SU-DHL-6 (cell line): ENCODE measurements around the gene KRTAP9-1.

Experiments used
- H2AFZ ChIP-seq: fragments of 200-600 bp; sonication (generic); 2 replicates; pipeline ENCODE4 v1.6.1; 2014; ENCODE audit warnings: low read depth, mild to moderate bottlenecking, moderate library complexity, mixed read lengths, antibody characterized with exemption, low read length; ENCODE audit not compliant: severe bottlenecking
- H3F3A ChIP-seq: fragments of 200-600 bp; shearing (Covaris generic); 2 replicates; pipeline ENCODE4 v1.6.0; 2016; ENCODE audit warnings: antibody characterized with exemption, mild to moderate bottlenecking; ENCODE audit not compliant: insufficient read depth
- H3K27ac ChIP-seq: fragments of 200-600 bp; sonication (generic); 2 replicates; pipeline ENCODE4 v1.5.1; 2016; ENCODE audit warnings: low read depth, mild to moderate bottlenecking, low read length, moderate library complexity, mixed read lengths
- H3K27me3 ChIP-seq: fragments of 200-600 bp; sonication (generic), shearing (Covaris generic); 2 replicates; pipeline ENCODE4 v1.6.0; 2014; ENCODE audit warnings: mild to moderate bottlenecking, low read length
- H3K36me3 ChIP-seq: fragments of 200-600 bp; sonication (generic); 2 replicates; pipeline ENCODE4 v1.6.1; 2014; ENCODE audit warnings: mild to moderate bottlenecking, low read length, mixed read lengths
- H3K4me2 ChIP-seq: fragments of 300-600, 200-600 bp; shearing (Covaris generic), sonication (generic); 2 replicates; pipeline ENCODE4 v1.6.0; 2014; ENCODE audit warnings: low read length, low read depth, mild to moderate bottlenecking; ENCODE audit not compliant: poor library complexity, severe bottlenecking
- H3K4me3 ChIP-seq: fragments of 200-600 bp; sonication (generic); 2 replicates; pipeline ENCODE4 v1.5.1; 2014; ENCODE audit warnings: antibody characterized with exemption, low read length, mild to moderate bottlenecking, mixed read lengths; ENCODE audit not compliant: insufficient read depth, poor library complexity, severe bottlenecking
- H3K79me2 ChIP-seq: fragments of 200-600 bp; sonication (generic); 2 replicates; pipeline ENCODE4 v1.6.1; 2014; ENCODE audit warnings: mild to moderate bottlenecking, low read length, moderate library complexity; ENCODE audit not compliant: insufficient read depth
- H3K9ac ChIP-seq: fragments of 200-600 bp; sonication (generic); 2 replicates; pipeline ENCODE4 v1.7.0; 2014; ENCODE audit warnings: mild to moderate bottlenecking, low read length
- H3K9me2 ChIP-seq: fragments of 200-600 bp; sonication (generic); replicated peaks from 2 replicates; pipeline ENCODE4 v1.6.1; 2014; ENCODE audit warnings: low read length; ENCODE audit not compliant: insufficient read depth
- H3K9me3 ChIP-seq: fragments of 200-600 bp; sonication (generic); 2 replicates; pipeline ENCODE4 v1.6.1; 2014; ENCODE audit warnings: low read length, mixed read lengths; ENCODE audit not compliant: insufficient read depth
- H4K20me1 ChIP-seq: fragments of 200-600 bp; sonication (generic); 2 replicates; pipeline ENCODE4 v1.6.1; 2014; ENCODE audit warnings: low read depth, mild to moderate bottlenecking, antibody characterized with exemption, low read length, moderate library complexity, mixed read lengths
- EZH2phosphoT487 ChIP-seq: fragments of 200-600 bp; sonication (generic), shearing (Covaris generic); conservative IDR thresholded peaks from 2 replicates; pipeline ENCODE4 v1.6.1; 2018; ENCODE audit warnings: mild to moderate bottlenecking, antibody characterized with exemption, low read length, moderate library complexity, mixed read lengths
- TF ChIP-seq, protein P1 (sequence below): fragments of 200-600 bp; sonication (generic); IDR thresholded peaks from one replicate; pipeline ENCODE4 v1.5.1; 2017; ENCODE audit warnings: antibody characterized with exemption, mild to moderate bottlenecking, low read length, moderate library complexity; ENCODE audit not compliant: insufficient read depth, poor library complexity, severe bottlenecking

The KRTAP9-1 gene

DNA sequence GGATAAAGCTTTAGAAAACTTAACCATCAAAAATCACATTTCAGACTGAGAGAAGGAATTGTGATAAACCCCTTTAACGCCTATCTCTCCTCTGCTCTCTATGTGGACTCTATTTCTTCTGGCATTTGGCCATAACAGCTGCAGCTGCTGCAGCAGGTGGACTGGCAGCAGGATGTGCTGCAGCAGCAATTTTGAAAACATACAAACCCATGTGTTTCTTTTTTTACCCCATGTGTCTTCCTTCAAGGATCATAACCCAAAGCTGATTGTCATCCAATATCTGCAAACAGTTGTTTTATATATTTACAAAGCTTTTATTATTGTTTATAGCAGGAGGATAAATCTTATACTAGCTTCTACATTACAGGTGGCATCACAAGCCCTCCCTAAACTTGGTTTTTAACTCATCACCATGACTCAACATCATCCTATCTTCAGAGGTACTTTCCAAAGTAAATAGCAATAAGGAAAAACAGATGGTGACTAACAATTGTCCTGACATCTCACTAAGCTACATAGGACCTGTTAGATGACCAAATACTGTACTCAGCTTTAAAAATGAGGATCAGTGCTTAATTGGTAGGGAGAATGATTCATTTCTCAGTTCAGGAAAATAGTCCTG is 22.3 kb downstream of the KRTAP9-1 start:
- H4K20me1 ChIP-seq = no peaks in the 10 kb centered on the region
- H3K79me2 ChIP-seq = no peaks in the 10 kb centered on the region
- no peaks in the 10 kb centered on the region for H3K36me3 ChIP-seq
- H3K9me2 ChIP-seq = no peaks in the 10 kb centered on the region
- H3K27ac ChIP-seq = no peak overlapping the region
- H3K27me3 ChIP-seq = no peaks in the 10 kb centered on the region
- H3K4me2 ChIP-seq = no peak overlapping the region
- H3K4me3 ChIP-seq = no peak overlapping the region
- no peak overlapping the region for H2AFZ ChIP-seq
- no peaks in the 10 kb centered on the region for H3F3A ChIP-seq
- no peaks in the 10 kb centered on the region for H3K9me3 ChIP-seq
- H3K9ac ChIP-seq = no peak overlapping the region
- TF ChIP-seq, protein P1, sequence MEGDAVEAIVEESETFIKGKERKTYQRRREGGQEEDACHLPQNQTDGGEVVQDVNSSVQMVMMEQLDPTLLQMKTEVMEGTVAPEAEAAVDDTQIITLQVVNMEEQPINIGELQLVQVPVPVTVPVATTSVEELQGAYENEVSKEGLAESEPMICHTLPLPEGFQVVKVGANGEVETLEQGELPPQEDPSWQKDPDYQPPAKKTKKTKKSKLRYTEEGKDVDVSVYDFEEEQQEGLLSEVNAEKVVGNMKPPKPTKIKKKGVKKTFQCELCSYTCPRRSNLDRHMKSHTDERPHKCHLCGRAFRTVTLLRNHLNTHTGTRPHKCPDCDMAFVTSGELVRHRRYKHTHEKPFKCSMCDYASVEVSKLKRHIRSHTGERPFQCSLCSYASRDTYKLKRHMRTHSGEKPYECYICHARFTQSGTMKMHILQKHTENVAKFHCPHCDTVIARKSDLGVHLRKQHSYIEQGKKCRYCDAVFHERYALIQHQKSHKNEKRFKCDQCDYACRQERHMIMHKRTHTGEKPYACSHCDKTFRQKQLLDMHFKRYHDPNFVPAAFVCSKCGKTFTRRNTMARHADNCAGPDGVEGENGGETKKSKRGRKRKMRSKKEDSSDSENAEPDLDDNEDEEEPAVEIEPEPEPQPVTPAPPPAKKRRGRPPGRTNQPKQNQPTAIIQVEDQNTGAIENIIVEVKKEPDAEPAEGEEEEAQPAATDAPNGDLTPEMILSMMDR = no peak
- TF ChIP-seq EZH2phosphoT487 = no peak

DNA sequence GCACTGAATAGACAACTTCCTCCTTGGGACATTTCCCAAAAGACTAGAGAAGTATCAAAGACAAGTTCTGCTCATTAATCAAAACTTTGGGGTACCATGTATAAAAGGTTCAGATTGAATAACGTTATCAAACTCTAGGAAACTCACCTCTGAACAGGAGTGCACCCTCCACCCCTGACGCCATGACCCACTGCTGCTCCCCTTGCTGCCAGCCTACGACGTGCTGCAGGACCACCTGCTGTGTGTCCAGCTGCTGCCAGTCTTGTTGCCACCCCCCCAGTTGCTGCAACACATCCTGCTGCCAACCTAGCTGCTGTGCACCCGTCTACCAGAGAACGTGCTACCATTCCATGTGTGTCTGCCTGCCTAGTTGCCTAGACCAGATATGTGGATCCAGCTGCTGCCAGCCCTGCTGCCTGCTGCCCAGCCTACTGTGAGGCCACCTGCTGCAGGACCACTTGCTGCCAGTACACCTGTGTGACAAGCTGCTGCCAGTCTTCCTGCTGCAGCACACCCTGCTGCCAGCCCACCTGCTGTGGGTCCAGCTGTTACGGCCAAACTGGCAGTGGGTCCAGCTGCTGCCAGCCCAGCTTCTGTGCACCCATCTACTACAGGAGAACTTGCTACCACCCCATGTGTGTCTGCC is 23.0 kb downstream of the KRTAP9-1 start:
- Histone ChIP-seq H4K20me1 (no peaks in the 10 kb centered on the region), H3K79me2 (no peaks in the 10 kb centered on the region), H3K36me3 (no peaks in the 10 kb centered on the region), H3K27ac (no peak overlapping the region), H3K9me2 (no peaks in the 10 kb centered on the region), H3F3A (no peaks in the 10 kb centered on the region), H2AFZ (no peak overlapping the region), H3K4me3 (no peak overlapping the region), H3K4me2 (no peak overlapping the region), H3K27me3 (no peaks in the 10 kb centered on the region), H3K9ac (no peak overlapping the region), H3K9me3 (no peaks in the 10 kb centered on the region)
- TF ChIP-seq, protein P1 = no peak
- no peak for TF ChIP-seq EZH2phosphoT487

DNA sequence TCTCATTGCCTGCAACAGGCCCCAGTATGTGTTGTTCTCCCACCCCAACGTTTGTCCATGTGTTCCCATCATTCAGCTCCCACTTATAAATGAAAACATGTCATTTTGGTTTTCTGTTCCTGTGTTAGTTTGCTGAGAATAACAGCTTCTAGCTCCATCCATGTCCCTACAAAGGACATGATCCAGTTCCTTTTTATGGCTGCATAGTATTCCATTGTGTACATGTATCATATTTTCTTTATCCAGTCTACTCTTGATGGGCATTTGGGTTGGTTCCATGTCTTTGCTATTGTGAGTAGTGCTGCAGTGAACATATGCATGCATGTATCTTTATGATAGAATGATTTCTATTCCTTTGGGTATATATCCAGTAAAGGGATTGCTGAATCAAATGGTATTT is 26.0 kb downstream of the KRTAP9-1 start:
- Histone ChIP-seq H4K20me1 (no peaks in the 10 kb centered on the region), H3K9me3 (no peaks in the 10 kb centered on the region), H3K27ac (no peak overlapping the region), H3K4me3 (no peak overlapping the region), H3K36me3 (no peaks in the 10 kb centered on the region), H3K79me2 (no peaks in the 10 kb centered on the region), H3K27me3 (no peaks in the 10 kb centered on the region), H3K9me2 (no peaks in the 10 kb centered on the region), H3F3A (no peaks in the 10 kb centered on the region), H3K4me2 (no peak overlapping the region), H2AFZ (no peak overlapping the region), H3K9ac (no peak overlapping the region)
- TF ChIP-seq, protein P1 = no peak
- TF ChIP-seq EZH2phosphoT487 = no peak
